Effector CD8-positive, alpha-beta T cell (primary cell): ENCODE data around the gene SOSTDC1.
"Not testable (repeated sequence)": the region's sequence is repeated elsewhere in the genome, so short reads cannot be mapped to it uniquely, and the experiment has no call there.

Experiments used
- DNase-seq: peaks from one replicate; lab custom pipeline; 2025; lab: John Stamatoyannopoulos, UW
- total RNA-seq, 4 experiments: gene quantifications; one replicate each; lab custom pipeline; 2026; lab: John Stamatoyannopoulos, UW

The SOSTDC1 gene
- 0 to 0.09 (median 0) reads per million in 4 experiments for total RNA-seq

DNA sequence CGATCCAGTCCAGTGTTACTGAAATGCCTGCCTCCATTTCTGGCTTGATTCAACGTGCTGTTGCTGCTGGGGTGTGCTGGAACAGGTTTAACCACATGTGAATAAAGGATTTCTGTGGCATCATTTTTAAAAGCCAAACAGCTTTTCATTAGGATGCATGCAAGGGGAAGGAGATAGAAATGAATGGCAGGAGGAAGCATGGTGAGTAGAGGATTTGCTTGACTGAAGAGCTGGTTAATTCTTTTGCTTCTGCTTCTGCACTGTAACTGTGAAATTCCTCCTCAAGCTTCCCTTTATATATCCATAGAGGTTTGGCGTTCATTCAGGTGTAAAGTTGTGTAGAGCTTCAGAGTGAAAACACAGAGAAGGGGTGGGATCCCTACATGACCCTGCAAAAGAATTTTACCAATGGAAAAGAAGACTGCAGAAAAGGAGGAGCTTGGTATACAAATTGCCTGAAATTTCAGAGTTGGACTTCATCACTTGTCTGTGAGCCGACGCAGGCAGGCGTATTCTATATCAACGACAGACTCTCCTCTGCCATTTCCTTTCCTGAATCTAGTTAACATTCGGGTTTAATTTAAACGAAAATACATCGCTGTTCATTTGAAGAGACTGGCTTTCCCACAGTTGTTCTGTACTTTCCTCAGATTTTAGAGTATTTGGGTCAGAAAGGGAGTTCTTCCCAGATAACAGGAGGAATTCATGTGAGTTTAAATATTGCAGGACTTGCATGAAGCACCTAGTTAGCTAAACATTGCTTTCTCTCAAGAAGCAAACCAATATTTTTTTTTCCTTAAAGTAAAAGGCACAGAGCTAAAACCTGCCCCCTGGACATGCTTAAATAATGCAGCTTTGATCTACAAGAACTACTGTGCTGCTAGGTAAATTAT, at the start of gene SOSTDC1:
TSS of gene SOSTDC1 (minus strand) at position 270 of the 893 bp plus-strand sequence. CDS start at position 200, 70 bp downstream.
- DNase-seq = no peak

- no peak for DNase-seq
Measured at GRCh38 chr7:16514729-16515128, 49.2 kb upstream of the SOSTDC1 start.

GRCh38 chr7:16514271-16514670, 48.7 kb upstream of the SOSTDC1 start:
- DNase-seq = no peak

DNA sequence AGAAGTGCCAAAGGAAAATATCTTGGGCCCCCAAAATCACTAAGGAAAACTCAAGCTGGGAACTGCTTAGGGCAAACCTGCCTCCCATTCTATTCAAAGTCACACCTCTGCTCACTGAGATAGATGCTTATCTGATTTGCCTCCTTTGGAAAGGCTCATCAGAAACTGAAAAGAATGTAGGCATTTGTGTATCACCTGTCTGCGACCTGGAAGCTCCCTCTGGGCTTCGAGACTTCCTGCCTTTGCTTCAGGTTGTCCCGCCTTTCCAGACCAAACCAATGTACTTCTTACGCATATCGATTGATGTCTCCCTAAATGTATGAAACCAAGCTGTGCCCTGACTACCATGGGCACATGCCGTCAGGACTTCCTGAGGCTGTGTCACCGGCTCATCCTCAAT, 46.6 kb upstream of the SOSTDC1 start:
- DNase-seq = no peak

- DNase-seq = no peak
Measured at GRCh38 chr7:16511314-16511713, 45.8 kb upstream of the SOSTDC1 start.

DNA sequence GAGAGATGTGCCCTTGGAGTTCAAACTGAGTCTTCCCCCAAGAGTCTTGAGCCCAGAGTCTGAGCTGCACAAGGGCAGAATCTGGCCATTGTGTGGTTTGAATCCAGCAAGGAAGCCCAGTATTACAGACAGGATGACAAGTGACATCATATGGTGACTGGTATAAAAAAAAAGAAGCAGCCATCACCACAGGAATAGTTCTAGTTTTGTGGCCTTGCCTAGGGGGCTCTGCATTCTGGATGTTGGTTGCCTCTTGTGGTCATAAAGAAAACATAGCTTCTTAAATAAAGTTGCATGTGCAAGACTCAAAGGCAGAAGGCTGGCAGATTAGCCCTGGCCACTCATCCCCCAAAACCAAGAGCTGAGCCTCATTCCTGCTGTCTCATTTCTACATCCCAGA, 44.3 kb upstream of the SOSTDC1 start:
- DNase-seq = no peak

DNA sequence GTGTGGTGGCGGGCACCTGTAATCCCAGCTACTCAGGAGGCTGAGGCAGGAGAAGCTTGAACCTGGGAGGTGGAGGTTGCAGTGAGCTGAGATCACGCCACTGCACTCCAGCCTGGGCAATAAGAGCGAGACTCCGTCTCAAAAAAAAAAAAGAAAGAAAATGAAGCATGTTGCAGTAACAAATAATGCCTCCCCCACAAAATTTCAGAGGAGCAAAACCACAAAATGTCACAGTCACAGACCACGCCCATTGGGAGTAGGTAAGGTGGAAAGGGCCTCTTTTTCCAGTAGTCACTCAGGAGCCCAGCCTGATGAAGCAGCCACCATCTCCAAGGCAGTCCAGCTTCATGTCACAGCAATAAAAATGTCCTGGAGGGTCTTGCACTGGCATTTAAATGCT, 40.9 kb upstream of the SOSTDC1 start:
- not testable (repeated sequence) for DNase-seq

GRCh38 chr7:16504019-16504418, 38.5 kb upstream of the SOSTDC1 start:
- DNase-seq = no peak

- no peak for DNase-seq
Measured at GRCh38 chr7:16502303-16502702, 36.8 kb upstream of the SOSTDC1 start.

DNA sequence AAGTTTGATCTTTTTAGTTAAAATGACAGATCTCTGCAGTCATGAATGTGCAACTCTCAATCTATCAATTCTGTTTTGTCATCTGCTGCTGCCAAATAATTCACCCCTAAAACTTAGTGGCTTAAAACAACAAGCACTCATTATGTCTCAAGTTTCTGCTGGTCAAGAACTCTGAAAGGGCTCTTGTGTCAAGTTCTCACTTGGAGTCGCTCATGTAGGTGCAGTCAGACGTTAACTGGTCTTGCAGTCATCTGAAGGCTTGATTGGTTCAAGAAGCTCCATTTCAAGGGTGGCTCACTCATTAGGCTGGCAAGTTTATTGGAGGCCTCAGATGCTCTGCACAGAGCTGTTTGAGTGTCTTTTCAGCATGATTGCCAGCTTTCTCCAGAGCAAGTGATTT, 32.6 kb upstream of the SOSTDC1 start:
- DNase-seq = no peak

DNA sequence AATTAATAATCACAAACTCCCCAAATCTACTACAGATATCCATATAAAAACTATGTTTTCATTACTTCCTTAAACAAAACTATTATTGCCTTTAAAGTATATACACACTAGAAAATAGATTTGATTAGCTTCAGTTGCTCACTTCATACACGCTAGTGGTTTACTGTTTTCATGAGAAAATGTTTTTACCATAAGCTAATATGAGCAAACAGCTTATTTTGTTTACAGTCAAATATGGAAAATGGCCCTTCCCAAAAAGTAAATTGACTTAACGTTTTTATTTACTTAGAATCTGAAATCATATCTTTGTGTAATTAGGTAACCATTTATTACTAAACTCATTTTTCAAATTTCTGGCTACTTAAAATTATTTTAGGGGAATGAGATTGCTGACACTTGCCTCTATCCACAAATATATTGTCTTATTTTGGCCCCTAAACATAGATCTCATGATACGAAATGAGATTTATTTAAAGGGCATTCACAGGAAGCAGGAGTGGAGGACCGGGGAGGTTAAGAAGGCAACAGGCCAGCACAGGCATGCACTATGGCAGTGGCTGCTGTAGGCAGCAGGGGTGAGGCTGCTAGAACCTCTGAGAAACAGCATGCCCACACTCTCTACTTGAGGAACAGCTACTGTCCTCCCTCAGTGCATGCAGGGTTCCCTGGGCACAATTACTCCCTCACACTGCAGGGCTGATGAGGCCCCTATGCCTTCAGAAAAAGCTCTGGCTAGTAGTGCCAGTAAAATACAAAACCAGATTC, 29.6 kb upstream of the SOSTDC1 start:
- no peak for DNase-seq

GRCh38 chr7:16494551-16494950, 29.0 kb upstream of the SOSTDC1 start:
- no peak for DNase-seq

- DNase-seq = no peak
Measured at GRCh38 chr7:16493266-16493665, 27.7 kb upstream of the SOSTDC1 start.

DNA sequence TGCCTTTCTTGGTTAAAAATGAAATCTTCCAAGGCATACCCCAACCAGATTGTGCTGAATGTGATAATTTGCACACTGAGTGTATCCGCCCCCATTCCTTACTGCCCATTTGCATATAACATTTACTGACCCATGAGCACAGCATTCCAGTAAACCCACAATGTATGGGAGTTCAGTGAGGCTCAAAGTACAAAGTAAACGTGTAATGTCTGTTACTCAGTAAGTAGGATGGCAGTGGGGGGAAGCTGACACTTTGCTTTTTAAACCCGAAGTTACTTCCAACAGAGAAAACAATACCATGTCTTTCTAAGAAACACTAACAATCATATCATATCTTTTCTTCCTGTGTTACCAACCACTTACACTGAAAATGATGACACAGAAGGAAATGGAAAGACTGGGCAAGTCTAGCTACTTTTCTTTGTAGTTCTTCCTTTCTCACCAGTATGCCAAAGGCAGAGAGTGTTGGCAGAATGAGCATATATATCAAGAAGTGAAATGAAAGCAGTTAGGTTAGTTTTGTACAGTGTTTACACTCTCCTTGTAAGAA, 27.1 kb upstream of the SOSTDC1 start:
- no peak for DNase-seq

- no peak for DNase-seq
Measured at GRCh38 chr7:16491148-16491547, 25.6 kb upstream of the SOSTDC1 start.

DNA sequence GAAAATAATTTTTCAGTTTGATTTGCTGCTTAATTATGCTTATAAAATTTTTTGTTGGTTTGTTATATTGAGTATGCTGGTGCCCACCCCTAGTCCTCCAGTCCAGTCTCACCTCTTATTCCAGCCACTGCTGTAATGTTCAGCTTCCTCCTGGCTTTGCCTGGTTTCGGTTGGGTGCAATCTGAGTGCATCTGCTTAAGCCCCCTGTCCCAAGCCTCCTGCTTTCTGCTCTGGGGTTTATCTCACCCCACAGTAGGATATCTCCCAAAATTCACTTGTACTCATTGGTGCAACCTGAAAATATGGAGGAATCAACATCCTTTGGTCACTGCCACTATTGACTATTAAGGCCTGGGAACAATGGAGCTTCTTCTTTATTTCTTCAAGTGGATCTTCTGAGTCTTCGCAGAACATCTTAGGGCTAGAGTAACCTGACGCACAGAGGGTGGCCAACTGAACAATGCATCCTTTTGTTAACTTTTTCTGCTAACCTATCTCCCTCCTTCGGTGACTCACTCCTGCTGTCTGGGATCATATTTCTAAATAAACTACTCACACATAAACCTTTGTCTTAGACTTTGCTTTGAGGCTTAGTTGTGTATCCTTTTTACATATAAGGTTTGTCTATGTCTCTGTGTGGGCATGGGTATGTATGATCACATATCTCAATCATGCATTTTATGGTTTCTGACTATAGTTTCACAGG, 19.1 kb upstream of the SOSTDC1 start:
- no peak for DNase-seq

GRCh38 chr7:16479591-16479990, 14.1 kb upstream of the SOSTDC1 start:
- DNase-seq = no peak

GRCh38 chr7:16479161-16479560, 13.6 kb upstream of the SOSTDC1 start:
- DNase-seq = no peak

DNA sequence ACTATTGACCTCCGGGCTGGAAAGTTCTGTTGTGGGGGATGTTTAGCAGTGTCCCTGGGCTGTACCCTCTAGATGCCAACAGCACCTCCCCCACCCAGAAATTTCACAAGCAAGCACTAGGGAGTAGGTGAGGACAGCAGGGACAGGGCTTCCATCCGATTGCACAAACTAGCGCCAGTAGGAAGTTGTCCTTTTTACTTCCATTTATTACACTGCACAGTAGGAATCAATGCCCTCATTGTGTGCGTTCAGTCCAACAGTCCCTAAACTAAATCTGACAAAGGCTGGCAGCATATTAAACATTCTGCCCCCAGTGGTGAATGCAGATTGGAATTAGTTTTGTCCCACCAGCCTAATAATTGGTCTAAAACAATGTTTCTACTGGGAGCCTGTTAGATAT, 6.4 kb upstream of the SOSTDC1 start:
- no peak for DNase-seq

- no peak for DNase-seq
Measured at GRCh38 chr7:16463949-16464715, 1.4 kb downstream of the SOSTDC1 start.

- DNase-seq = no peak
Measured at GRCh38 chr7:16463520-16463919, 2.0 kb downstream of the SOSTDC1 start.
